Stimulated activated CD8-positive, alpha-beta memory T cell treated with anti-CD3 and anti-CD28 coated beads, Interleukin-7, amount 100 ng/mL, for 48 hours (primary cell): ENCODE data around the gene OR6B3.
"Not testable (repeated sequence)": the region's sequence is repeated elsewhere in the genome, so short reads cannot be mapped to it uniquely, and the experiment has no call there.

Experiments
- DNase-seq, 2 donors: peaks; one replicate each; pipeline ENCODE4 v3.0.0-alpha.2; 2020; ENCODE audit warnings: low read depth in 1 of 2; ENCODE audit errors: extremely low read depth in 1 of 2

Gene OR6B3

GRCh38 chr2:240044096-240044495 lies 9.2 kb downstream of the OR6B3 start:
- DNase-seq: not testable (repeated sequence)

GRCh38 chr2:240043279-240043989 lies 9.9 kb downstream of the OR6B3 start:
- DNase-seq: no peak

- DNase-seq: no peak
Observed at GRCh38 chr2:240042740-240043139, 10.6 kb downstream of the OR6B3 start.

GRCh38 chr2:240041363-240041762 lies 12.0 kb downstream of the OR6B3 start:
- no peak for DNase-seq

GRCh38 chr2:240037358-240037757 lies 16.0 kb downstream of the OR6B3 start:
- DNase-seq: no peak

- DNase-seq: no peak
Observed at GRCh38 chr2:240033330-240033678, 20.0 kb downstream of the OR6B3 start.

- no peak for DNase-seq
Observed at GRCh38 chr2:240032406-240033329, 20.7 kb downstream of the OR6B3 start.

GRCh38 chr2:240030379-240031094 lies 22.8 kb downstream of the OR6B3 start, which contains the start of gene OR6B2:
OR6B2 (minus strand) TSS chr2:240030429; CDS start chr2:240030429, 0 bp downstream.
- DNase-seq: no peak

- DNase-seq: no peak
Observed at GRCh38 chr2:240024766-240025165, 28.6 kb downstream of the OR6B3 start.

GRCh38 chr2:240023792-240024191 lies 29.5 kb downstream of the OR6B3 start:
- no peak for DNase-seq

GRCh38 chr2:240021488-240022104 lies 31.7 kb downstream of the OR6B3 start:
- peak; percentile 39 to 49 for DNase-seq

GRCh38 chr2:240018071-240018750 lies 35.1 kb downstream of the OR6B3 start:
- no peak for DNase-seq

GRCh38 chr2:240014327-240014726 lies 39.0 kb downstream of the OR6B3 start:
- no peak for DNase-seq

- DNase-seq: no peak
Observed at GRCh38 chr2:240013343-240013742, 40.0 kb downstream of the OR6B3 start.

GRCh38 chr2:240002983-240003382 lies 50.3 kb downstream of the OR6B3 start:
- DNase-seq: no peak

GRCh38 chr2:240000671-240001070 lies 52.6 kb downstream of the OR6B3 start:
- no peak for DNase-seq

GRCh38 chr2:239997686-239998409 lies 55.5 kb downstream of the OR6B3 start:
- DNase-seq: no peak
